Neural progenitor cell (in vitro differentiated cells): Measurements from ENCODE around the gene CDH1.

Source experiments
- CTCF ChIP-seq: fragments of 200-600 bp; sonication (generic); IDR thresholded peaks from 2 replicates; pipeline ENCODE4 v1.5.1; 2017; ENCODE audit warnings: antibody characterized with exemption, mild to moderate bottlenecking
- EZH2 ChIP-seq: fragments of 200-600 bp; sonication (generic); IDR thresholded peaks from 2 replicates; pipeline ENCODE4 v1.6.1; 2017; ENCODE audit warnings: antibody characterized with exemption, mild to moderate bottlenecking, moderate library complexity

- no peak for TF ChIP-seq CTCF
- TF ChIP-seq EZH2: no peak
Measured at GRCh38 chr16:68848786-68849185, 111.7 kb downstream of the CDH1 start.
